Mucosa of descending colon (tissue), 3 donors: Measurements from ENCODE around the gene CLEC19A. TPM values are rescaled to one million over a fixed set of nuclear protein-coding genes. Genes with fewer than 3 reads are reported as not detected.

Experiments
- ATAC-seq: fragments of 200-7000 bp; cut with Tn5 transposase; one replicate; pipeline ENCODE4 v1.9.1; 2020; ENCODE audit warnings: mild to moderate bottlenecking, moderate library complexity
- DNase-seq, 3 donors: peaks; one replicate each; pipeline ENCODE4 v3.0.0-alpha.2; 2020
- H3K36me3 ChIP-seq: fragments of 200-600 bp; one replicate; pipeline ENCODE4 v1.8.0; 2021; ENCODE audit warnings: low read depth, mild to moderate bottlenecking
- H3K4me1 ChIP-seq: fragments of 200-600 bp; one replicate; pipeline ENCODE4 v1.8.0; 2021; ENCODE audit warnings: low read depth, mild to moderate bottlenecking
- H3K4me3 ChIP-seq: fragments of 200-600 bp; one replicate; pipeline ENCODE4 v1.8.0; 2021; ENCODE audit warnings: mild to moderate bottlenecking
- H3K9me3 ChIP-seq: fragments of 200-600 bp; one replicate; pipeline ENCODE4 v1.8.0; 2021; ENCODE audit warnings: mild to moderate bottlenecking
- intact Hi-C, 2 donors: fragments of 100-400 bp; cut with DNase I in 1 of 2; cut with micrococcal nuclease in 1 of 2; formaldehyde crosslinking; loops; one replicate each; pipeline versions ENCODE4 v1.11.0 to v1.11.1; 2022; cut with DNase I, micrococcal nuclease
- total RNA-seq, 3 donors: library from RNA; stranded (reverse); fragmentation: NEBNext Ultra II Directional in 2 of 3; extraction: Animal tissue kit (Norgen Biotek cat#: 25700) in 2 of 3; gene quantifications; one replicate each; pipeline versions ENCODE4 v1.2.1 to v1.2.4, GENCODE V29; 2021 to 2023
- TF ChIP-seq, protein P1 (sequence below): fragments of 200-600 bp; IDR thresholded peaks from one replicate; pipeline ENCODE4 v1.8.0; 2022; ENCODE audit warnings: antibody characterized with exemption, mild to moderate bottlenecking
- donor health status: DM: no; HTN: no; CAD: no; lungs with moderate emphysema.
- donor health status: DM: no; HTN: no; CAD: no.
- donor health status: DM: no; HTN: yes; CAD: no.

Gene CLEC19A
- total RNA-seq, 3 donors from 2014 or later = not detected

DNA sequence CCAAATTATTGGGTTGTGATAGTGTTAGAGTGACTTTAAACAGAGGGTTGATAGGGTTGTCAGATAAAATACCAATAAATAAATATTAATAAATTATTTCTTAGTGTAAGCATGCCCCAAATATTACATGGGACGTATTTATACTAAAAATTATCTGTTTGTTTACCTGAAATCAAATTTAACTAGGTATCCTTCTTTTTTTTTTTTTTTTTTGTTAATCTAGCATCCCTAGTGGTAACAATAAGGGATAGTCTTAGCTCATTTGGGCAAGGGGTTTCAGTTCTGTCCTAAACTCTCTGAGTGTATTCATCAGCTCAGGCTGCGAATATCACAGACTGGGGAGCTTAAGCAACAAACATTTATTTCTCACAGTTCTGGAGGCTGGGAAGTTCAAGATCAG lies 1.3 kb downstream of the CLEC19A start:
- TF ChIP-seq, protein P1, sequence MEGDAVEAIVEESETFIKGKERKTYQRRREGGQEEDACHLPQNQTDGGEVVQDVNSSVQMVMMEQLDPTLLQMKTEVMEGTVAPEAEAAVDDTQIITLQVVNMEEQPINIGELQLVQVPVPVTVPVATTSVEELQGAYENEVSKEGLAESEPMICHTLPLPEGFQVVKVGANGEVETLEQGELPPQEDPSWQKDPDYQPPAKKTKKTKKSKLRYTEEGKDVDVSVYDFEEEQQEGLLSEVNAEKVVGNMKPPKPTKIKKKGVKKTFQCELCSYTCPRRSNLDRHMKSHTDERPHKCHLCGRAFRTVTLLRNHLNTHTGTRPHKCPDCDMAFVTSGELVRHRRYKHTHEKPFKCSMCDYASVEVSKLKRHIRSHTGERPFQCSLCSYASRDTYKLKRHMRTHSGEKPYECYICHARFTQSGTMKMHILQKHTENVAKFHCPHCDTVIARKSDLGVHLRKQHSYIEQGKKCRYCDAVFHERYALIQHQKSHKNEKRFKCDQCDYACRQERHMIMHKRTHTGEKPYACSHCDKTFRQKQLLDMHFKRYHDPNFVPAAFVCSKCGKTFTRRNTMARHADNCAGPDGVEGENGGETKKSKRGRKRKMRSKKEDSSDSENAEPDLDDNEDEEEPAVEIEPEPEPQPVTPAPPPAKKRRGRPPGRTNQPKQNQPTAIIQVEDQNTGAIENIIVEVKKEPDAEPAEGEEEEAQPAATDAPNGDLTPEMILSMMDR = no peak
- H3K4me1 ChIP-seq = no peaks in the 10 kb centered on the region
- no peaks in the 10 kb centered on the region for H3K9me3 ChIP-seq
- no peak overlapping the region for H3K4me3 ChIP-seq
- ATAC-seq = no peak
- DNase-seq = no peak
- H3K36me3 ChIP-seq = no peaks in the 10 kb centered on the region
- intact Hi-C loops = no loop called here

DNA sequence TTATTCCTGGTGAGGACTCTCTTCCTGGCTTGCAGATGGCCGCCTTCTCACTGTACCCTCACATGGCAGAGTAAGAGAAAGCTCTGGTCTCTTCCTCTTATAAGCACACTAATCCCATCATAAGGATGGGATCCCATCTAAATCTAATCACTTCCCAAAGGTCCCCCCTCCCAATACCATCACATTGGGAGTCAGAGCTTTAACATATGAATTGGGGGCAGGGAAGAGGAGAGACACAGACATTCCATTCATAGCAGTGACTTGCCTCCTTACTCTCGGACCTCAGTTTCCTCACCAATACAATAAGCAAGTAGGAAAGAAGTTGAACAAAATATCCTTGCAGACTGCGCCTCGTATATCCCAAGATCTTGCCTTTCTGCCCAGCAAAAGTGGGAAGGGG lies 1.7 kb downstream of the CLEC19A start:
- H3K36me3 ChIP-seq = no peaks in the 10 kb centered on the region
- intact Hi-C loops = no loop called here
- ATAC-seq (no peak), DNase-seq (no peak)
- TF ChIP-seq, protein P1 = no peak
- no peaks in the 10 kb centered on the region for H3K9me3 ChIP-seq
- H3K4me1 ChIP-seq = no peaks in the 10 kb centered on the region
- H3K4me3 ChIP-seq = no peak overlapping the region

- TF ChIP-seq, protein P1 = no peak
- H3K4me1 ChIP-seq = no peaks in the 10 kb centered on the region
- intact Hi-C loops = no loop called here
- no peaks in the 10 kb centered on the region for H3K9me3 ChIP-seq
- DNase-seq = no peak
- no peak overlapping the region for H3K4me3 ChIP-seq
- H3K36me3 ChIP-seq = no peaks in the 10 kb centered on the region
- ATAC-seq = no peak
Observed at GRCh38 chr16:19288872-19289799, 3.6 kb downstream of the CLEC19A start.

DNA sequence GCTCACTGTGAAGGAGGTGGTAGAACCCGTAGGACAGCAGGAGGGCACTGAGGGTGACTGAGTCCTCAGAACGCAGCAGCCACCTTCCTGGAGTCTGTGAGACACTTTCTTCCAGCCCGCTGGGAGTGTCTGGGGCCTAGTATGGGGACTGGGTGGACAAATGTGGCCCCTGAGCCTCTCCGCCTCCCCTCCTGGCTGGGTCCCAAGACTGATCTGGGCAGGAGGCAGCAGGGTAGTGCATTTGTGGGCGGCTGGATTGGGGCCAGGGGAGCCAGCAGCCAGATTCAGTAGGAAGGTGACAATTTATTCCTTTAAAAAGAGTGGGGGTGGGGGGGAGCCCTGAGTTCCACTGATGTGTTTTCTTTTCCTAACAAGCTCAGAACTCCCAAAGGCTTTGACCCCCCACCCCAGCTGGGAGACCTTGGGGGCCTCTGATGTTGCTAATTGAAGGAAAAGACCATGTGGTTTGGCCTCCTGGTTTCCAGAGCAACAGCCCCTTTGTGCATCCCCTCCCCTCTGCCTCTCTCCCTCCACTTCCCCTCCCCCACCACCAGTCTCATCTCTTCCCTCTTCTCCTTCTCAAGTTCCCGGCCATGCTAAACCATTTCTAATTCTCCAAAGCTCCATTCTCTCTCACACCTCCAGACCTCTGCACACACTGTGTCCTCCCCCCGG lies 4.4 kb downstream of the CLEC19A start:
- DNase-seq = no peak
- H3K4me3 ChIP-seq = no peak overlapping the region
- H3K9me3 ChIP-seq = no peaks in the 10 kb centered on the region
- no peaks in the 10 kb centered on the region for H3K4me1 ChIP-seq
- no peaks in the 10 kb centered on the region for H3K36me3 ChIP-seq
- intact Hi-C loops = no loop called here
- TF ChIP-seq, protein P1 = no peak
- no peak for ATAC-seq

- intact Hi-C loops = no loop called here
- Histone ChIP-seq H3K9me3 (no peaks in the 10 kb centered on the region), H3K36me3 (no peaks in the 10 kb centered on the region), H3K4me3 (no peak overlapping the region), H3K4me1 (no peaks in the 10 kb centered on the region)
- DNase-seq (no peak), ATAC-seq (no peak)
- TF ChIP-seq, protein P1 = no peak
Observed at GRCh38 chr16:19290860-19291259, 5.3 kb downstream of the CLEC19A start.
